Neural cell (in vitro differentiated cells): ENCODE results near the gene DYRK2. TPM values are rescaled to one million over a fixed set of nuclear protein-coding genes. Genes with fewer than 3 reads are reported as not detected.
"Not testable (repeated sequence)": the region's sequence is repeated elsewhere in the genome, so short reads cannot be mapped to it uniquely, and the experiment has no call there.

Experiments used
- H2AFZ ChIP-seq: fragments of 200-600, 300-800 bp; sonication (generic), shearing (Covaris generic); 2 replicates; pipeline ENCODE4 v1.6.0; 2014; ENCODE audit warnings: low read depth, mild to moderate bottlenecking, antibody characterized with exemption, low read length, moderate library complexity
- H3F3A ChIP-seq: fragments of 200-600 bp; shearing (Covaris generic); 2 replicates; pipeline ENCODE4 v1.6.1; 2016; ENCODE audit warnings: mild to moderate bottlenecking, moderate library complexity, mixed read lengths, antibody characterized with exemption, low read length; ENCODE audit not compliant: insufficient read depth, poor library complexity, severe bottlenecking
- H3K27ac ChIP-seq: fragments of 200-600, 300-800 bp; sonication (generic), shearing (Covaris generic); 2 replicates; pipeline ENCODE4 v1.5.1; 2014; ENCODE audit warnings: mild to moderate bottlenecking, low read length, moderate library complexity
- H3K27me3 ChIP-seq: fragments of 300-800, 200-600 bp; sonication (generic), shearing (Covaris generic); 2 replicates; pipeline ENCODE4 v1.6.0; 2014; ENCODE audit warnings: mild to moderate bottlenecking, low read depth, low read length, moderate library complexity; ENCODE audit not compliant: insufficient read depth
- H3K36me3 ChIP-seq: fragments of 300-800, 200-600 bp; sonication (generic), shearing (Covaris generic); 2 replicates; pipeline ENCODE4 v1.5.1; 2014; ENCODE audit warnings: mild to moderate bottlenecking, antibody characterized with exemption, low read length, moderate library complexity; ENCODE audit not compliant: insufficient read depth
- H3K4me2 ChIP-seq: fragments of 300-800, 200-600 bp; sonication (generic), shearing (Covaris generic); 2 replicates; pipeline ENCODE4 v1.6.0; 2014; ENCODE audit warnings: mild to moderate bottlenecking, low read length
- H3K4me3 ChIP-seq: fragments of 300-800, 200-600 bp; sonication (generic), shearing (Covaris generic); 2 replicates; pipeline ENCODE4 v1.5.1; 2014; ENCODE audit warnings: mild to moderate bottlenecking, low read length, moderate library complexity
- H3K79me2 ChIP-seq: fragments of 200-600 bp; shearing (Covaris generic); replicated peaks from 2 replicates; pipeline ENCODE4 v1.6.0; 2014; ENCODE audit warnings: mild to moderate bottlenecking, low read length, moderate library complexity; ENCODE audit not compliant: insufficient read depth
- H3K9ac ChIP-seq: fragments of 300-800, 200-600 bp; sonication (generic), shearing (Covaris generic); 2 replicates; pipeline ENCODE4 v1.6.1; 2016; ENCODE audit warnings: mild to moderate bottlenecking, low read length, mixed read lengths
- H3K9me2 ChIP-seq: fragments of 200-600 bp; shearing (Covaris generic); 2 replicates; pipeline ENCODE4 v1.6.1; 2016; ENCODE audit warnings: mild to moderate bottlenecking, low read length, mixed read lengths; ENCODE audit not compliant: insufficient read depth
- H3K9me3 ChIP-seq: fragments of 200-600, 300-800 bp; sonication (generic), shearing (Covaris generic); 2 replicates; pipeline ENCODE4 v1.6.1; 2016; ENCODE audit warnings: mild to moderate bottlenecking, mixed run types, low read length, moderate library complexity, mixed read lengths
- H4K20me1 ChIP-seq: fragments of 200-600 bp; shearing (Covaris generic); 2 replicates; pipeline ENCODE4 v1.6.1; 2016; ENCODE audit warnings: mild to moderate bottlenecking, mixed run types; ENCODE audit not compliant: insufficient read depth
- EP300 ChIP-seq: fragments of 450-650 bp; conservative IDR thresholded peaks from 2 replicates; pipeline ENCODE4 v1.6.1; 2014; ENCODE audit warnings: antibody characterized with exemption, mild to moderate bottlenecking, moderate library complexity; ENCODE audit not compliant: poor library complexity, severe bottlenecking
- EZH2 ChIP-seq: fragments of 200-600, 300-800 bp; shearing (Covaris generic), sonication (generic); IDR thresholded peaks from 2 replicates; pipeline ENCODE4 v1.6.1; 2014; ENCODE audit warnings: antibody characterized with exemption, low read length, borderline replicate concordance, mild to moderate bottlenecking; ENCODE audit not compliant: insufficient read depth, poor library complexity, severe bottlenecking
- MXI1 ChIP-seq: fragments of 450-650 bp; conservative IDR thresholded peaks from 2 replicates; pipeline ENCODE4 v1.6.1; 2014; ENCODE audit warnings: antibody characterized with exemption, mild to moderate bottlenecking; ENCODE audit not compliant: poor library complexity, severe bottlenecking
- POLR2AphosphoS5 ChIP-seq: IDR thresholded peaks from 2 replicates; pipeline ENCODE4 v1.6.1; 2012
- RAD21 ChIP-seq: fragments of 450-650 bp; conservative IDR thresholded peaks from 2 replicates; pipeline ENCODE4 v1.6.1; 2014; ENCODE audit warnings: antibody characterized with exemption, mild to moderate bottlenecking, moderate library complexity
- SMC3 ChIP-seq: fragments of 450-650 bp; conservative IDR thresholded peaks from 2 replicates; pipeline ENCODE4 v1.6.1; 2014; ENCODE audit warnings: antibody characterized with exemption, mild to moderate bottlenecking, moderate library complexity; ENCODE audit not compliant: poor library complexity
- TAF1 ChIP-seq: IDR thresholded peaks from 2 replicates; pipeline ENCODE4 v1.6.1; 2012; ENCODE audit warnings: low read depth
- polyA plus RNA-seq: library from polyadenylated mRNA; depleted of rRNA; stranded (reverse); fragments of >200 nt; gene quantifications from 2 replicates; pipeline ENCODE4 v1.2.3, GENCODE V29; 2014
- TF ChIP-seq, protein P1 (sequence below): IDR thresholded peaks from 2 replicates; pipeline ENCODE4 v1.6.1; 2012; ENCODE audit warnings: borderline replicate concordance
- TF ChIP-seq, protein P2 (sequence below): fragments of 450-650 bp; IDR thresholded peaks from 2 replicates; pipeline ENCODE4 v1.5.1; 2014; ENCODE audit warnings: antibody characterized with exemption, mild to moderate bottlenecking, moderate library complexity; ENCODE audit not compliant: poor library complexity, severe bottlenecking

DYRK2 gene
- polyA plus RNA-seq, 1 donor from 2014 or later = 50.6 TPM

DNA sequence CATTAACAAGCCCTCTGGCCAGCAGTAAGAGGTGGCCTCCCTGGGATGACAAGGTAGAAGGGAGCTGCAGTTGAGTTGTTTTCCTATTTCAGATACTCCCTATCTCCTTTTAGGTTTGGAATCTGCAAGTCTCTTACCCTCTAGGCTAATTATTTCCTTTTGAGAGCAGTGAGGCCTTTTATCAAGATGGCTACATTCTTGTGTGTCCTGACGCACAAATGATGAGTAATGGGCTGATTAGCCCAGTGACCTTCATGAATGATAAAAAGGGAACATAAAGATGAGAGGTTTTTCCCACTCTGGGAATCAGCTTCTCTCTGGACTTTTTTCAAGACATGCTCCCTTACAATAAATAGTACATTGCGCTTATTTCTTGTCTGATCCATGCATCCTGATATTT lies 22.9 kb downstream of the DYRK2 start:
- Histone ChIP-seq H3K27me3 (no peaks in the 10 kb centered on the region), H3K4me3 (no peak overlapping the region), H3K9me2 (no peaks in the 10 kb centered on the region), H3K4me2 (no peak overlapping the region), H3K79me2 (no peaks in the 10 kb centered on the region), H4K20me1 (no peaks in the 10 kb centered on the region), H3F3A (no peaks in the 10 kb centered on the region), H2AFZ (no peak overlapping the region), H3K36me3 (no peaks in the 10 kb centered on the region), H3K9ac (no peak overlapping the region), H3K27ac (no peak overlapping the region), H3K9me3 (peaks cover 6% of the 10 kb centered on the region)
- TF ChIP-seq, protein P1, sequence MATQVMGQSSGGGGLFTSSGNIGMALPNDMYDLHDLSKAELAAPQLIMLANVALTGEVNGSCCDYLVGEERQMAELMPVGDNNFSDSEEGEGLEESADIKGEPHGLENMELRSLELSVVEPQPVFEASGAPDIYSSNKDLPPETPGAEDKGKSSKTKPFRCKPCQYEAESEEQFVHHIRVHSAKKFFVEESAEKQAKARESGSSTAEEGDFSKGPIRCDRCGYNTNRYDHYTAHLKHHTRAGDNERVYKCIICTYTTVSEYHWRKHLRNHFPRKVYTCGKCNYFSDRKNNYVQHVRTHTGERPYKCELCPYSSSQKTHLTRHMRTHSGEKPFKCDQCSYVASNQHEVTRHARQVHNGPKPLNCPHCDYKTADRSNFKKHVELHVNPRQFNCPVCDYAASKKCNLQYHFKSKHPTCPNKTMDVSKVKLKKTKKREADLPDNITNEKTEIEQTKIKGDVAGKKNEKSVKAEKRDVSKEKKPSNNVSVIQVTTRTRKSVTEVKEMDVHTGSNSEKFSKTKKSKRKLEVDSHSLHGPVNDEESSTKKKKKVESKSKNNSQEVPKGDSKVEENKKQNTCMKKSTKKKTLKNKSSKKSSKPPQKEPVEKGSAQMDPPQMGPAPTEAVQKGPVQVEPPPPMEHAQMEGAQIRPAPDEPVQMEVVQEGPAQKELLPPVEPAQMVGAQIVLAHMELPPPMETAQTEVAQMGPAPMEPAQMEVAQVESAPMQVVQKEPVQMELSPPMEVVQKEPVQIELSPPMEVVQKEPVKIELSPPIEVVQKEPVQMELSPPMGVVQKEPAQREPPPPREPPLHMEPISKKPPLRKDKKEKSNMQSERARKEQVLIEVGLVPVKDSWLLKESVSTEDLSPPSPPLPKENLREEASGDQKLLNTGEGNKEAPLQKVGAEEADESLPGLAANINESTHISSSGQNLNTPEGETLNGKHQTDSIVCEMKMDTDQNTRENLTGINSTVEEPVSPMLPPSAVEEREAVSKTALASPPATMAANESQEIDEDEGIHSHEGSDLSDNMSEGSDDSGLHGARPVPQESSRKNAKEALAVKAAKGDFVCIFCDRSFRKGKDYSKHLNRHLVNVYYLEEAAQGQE = no peak
- TF ChIP-seq RAD21 (no peak), SMC3 (no peak), EP300 (no peak), POLR2AphosphoS5 (no peak), TAF1 (no peak), EZH2 (no peak), MXI1 (no peak)
- TF ChIP-seq, protein P2, sequence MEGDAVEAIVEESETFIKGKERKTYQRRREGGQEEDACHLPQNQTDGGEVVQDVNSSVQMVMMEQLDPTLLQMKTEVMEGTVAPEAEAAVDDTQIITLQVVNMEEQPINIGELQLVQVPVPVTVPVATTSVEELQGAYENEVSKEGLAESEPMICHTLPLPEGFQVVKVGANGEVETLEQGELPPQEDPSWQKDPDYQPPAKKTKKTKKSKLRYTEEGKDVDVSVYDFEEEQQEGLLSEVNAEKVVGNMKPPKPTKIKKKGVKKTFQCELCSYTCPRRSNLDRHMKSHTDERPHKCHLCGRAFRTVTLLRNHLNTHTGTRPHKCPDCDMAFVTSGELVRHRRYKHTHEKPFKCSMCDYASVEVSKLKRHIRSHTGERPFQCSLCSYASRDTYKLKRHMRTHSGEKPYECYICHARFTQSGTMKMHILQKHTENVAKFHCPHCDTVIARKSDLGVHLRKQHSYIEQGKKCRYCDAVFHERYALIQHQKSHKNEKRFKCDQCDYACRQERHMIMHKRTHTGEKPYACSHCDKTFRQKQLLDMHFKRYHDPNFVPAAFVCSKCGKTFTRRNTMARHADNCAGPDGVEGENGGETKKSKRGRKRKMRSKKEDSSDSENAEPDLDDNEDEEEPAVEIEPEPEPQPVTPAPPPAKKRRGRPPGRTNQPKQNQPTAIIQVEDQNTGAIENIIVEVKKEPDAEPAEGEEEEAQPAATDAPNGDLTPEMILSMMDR = no peak

- Histone ChIP-seq H2AFZ (no peak overlapping the region), H3K36me3 (no peaks in the 10 kb centered on the region), H3K4me2 (no peak overlapping the region), H3K9ac (no peak overlapping the region), H3K27me3 (no peaks in the 10 kb centered on the region), H3K79me2 (no peaks in the 10 kb centered on the region), H3K9me2 (no peaks in the 10 kb centered on the region), H4K20me1 (no peaks in the 10 kb centered on the region), H3F3A (no peaks in the 10 kb centered on the region), H3K9me3 (peaks cover 6% of the 10 kb centered on the region), H3K4me3 (no peak overlapping the region), H3K27ac (no peak overlapping the region)
- no peak for TF ChIP-seq EP300
- no peak for TF ChIP-seq RAD21
- TF ChIP-seq, protein P1 = no peak
- no peak for TF ChIP-seq MXI1
- no peak for TF ChIP-seq POLR2AphosphoS5
- no peak for TF ChIP-seq EZH2
- no peak for TF ChIP-seq SMC3
- TF ChIP-seq TAF1 = no peak
- TF ChIP-seq, protein P2 = no peak
These were observed 23.3 kb downstream of the DYRK2 start for GRCh38 chr12:67671892-67672291.

DNA sequence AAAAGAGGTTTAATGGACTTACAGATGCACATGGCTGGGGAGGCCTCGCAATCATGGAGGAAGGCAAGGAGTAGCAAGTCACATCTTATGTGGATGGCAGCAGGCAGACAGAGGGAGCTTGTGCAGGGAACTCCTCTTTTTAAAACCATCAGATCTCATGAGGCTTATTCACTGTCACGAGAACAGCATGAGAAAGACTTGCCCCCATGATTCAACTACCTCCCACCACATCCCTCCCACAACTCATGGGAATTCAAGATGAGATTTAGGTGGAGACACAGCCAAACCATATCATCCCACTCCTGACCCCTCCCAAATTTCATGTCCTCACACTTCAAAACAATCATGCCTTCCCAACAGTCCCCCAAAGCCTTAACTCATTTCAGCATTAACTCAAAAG lies 24.0 kb downstream of the DYRK2 start:
- not testable (repeated sequence) for H3K9me2 ChIP-seq, H3K36me3 ChIP-seq, H2AFZ ChIP-seq, H3K79me2 ChIP-seq, H3K9ac ChIP-seq, H4K20me1 ChIP-seq, H3K27ac ChIP-seq, H3F3A ChIP-seq, H3K4me2 ChIP-seq, H3K27me3 ChIP-seq, H3K9me3 ChIP-seq, H3K4me3 ChIP-seq
